GM18868 (cell line): Measurements from ENCODE around the gene RAB3GAP1.
"Not testable (repeated sequence)": the region's sequence is repeated elsewhere in the genome, so short reads cannot be mapped to it uniquely, and the experiment has no call there.

ENCODE experiments used
- ATAC-seq: cut with Tn5 transposase; IDR thresholded peaks from one replicate; pipeline ENCODE4 v1.9.1; 2021; ENCODE audit warnings: mild to moderate bottlenecking, moderate library complexity; ENCODE audit not compliant: unreplicated experiment

The RAB3GAP1 gene

GRCh38 chr2:135052042-135052876, at the start of gene RAB3GAP1:
Gene RAB3GAP1 (plus strand): TSS chr2:135052292. CDS start chr2:135052308, 16 bp downstream.
- ATAC-seq, result peak; percentile 92

GRCh38 chr2:135002836-135003235, 49.3 kb upstream of the RAB3GAP1 start:
- ATAC-seq, result no peak

GRCh38 chr2:135004005-135004746, 47.9 kb upstream of the RAB3GAP1 start:
- peak; percentile 87 for ATAC-seq

GRCh38 chr2:135005753-135006152, 46.3 kb upstream of the RAB3GAP1 start:
- no peak for ATAC-seq

GRCh38 chr2:135009339-135009738, 42.8 kb upstream of the RAB3GAP1 start:
- no peak for ATAC-seq

- ATAC-seq, result no peak
Measured at GRCh38 chr2:135010200-135010942, 41.7 kb upstream of the RAB3GAP1 start.

DNA sequence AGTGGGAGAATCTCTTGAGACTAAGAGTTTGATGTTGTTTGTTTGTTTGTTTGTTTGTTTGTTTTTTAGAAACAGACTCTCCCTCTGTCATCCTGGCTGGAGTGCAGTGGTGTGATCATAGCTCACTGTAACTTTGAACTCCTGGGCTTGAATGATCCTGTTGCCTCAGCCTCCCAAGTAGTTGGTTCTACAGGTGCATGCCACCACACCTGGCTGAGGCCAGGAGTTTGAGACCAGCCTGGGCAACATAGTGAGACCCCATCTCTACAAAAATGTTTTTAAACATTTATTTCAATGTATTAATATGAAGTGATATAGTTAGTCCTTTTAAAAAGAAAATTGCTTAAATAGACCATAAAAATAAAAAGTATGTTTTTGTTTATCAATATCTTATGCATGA, 40.5 kb upstream of the RAB3GAP1 start:
- no peak for ATAC-seq

- ATAC-seq, result no peak
Measured at GRCh38 chr2:135021618-135022017, 30.5 kb upstream of the RAB3GAP1 start.

DNA sequence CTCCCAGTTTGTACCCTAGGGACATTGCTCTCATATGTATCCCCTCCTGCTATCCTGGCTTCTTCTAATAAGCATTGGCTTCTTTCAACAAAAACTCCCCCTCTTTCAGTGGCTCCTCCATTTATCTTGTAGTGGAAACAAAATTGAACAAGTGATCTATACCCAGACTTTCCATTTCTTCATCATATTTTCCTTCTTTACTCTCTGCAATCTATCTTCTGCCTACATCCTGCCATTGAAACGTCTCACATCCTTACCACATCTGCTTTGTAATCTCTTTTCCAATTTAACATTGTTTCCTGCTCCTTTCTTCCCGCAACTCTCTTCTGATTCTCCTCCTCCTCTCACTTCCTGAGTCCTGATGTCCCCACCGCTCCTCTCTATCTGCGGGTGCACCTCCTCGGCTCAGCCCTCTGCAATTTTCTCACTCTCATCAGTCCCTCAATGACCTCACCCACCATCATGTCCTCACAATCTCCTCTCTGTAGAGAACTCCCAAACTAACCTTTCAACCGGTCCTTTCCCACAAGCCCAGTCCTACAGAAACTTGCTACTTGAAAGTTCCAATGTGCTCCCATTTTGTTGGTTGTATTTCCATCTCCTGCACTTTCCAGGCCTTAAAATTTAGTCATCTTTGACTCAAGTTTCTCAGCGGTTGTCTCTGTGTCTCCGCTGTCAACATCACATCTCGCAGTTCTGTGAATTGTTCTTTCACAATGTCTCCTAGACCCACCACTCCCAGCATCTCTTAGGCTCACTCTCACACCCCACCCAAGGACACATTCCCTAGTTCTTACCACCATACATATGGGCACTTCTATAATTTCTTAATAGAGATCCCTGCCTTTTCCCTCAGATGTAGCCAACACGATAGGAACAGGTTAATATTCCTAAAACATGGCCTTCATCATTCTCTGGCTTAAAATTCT, 28.9 kb upstream of the RAB3GAP1 start:
- ATAC-seq, result no peak

DNA sequence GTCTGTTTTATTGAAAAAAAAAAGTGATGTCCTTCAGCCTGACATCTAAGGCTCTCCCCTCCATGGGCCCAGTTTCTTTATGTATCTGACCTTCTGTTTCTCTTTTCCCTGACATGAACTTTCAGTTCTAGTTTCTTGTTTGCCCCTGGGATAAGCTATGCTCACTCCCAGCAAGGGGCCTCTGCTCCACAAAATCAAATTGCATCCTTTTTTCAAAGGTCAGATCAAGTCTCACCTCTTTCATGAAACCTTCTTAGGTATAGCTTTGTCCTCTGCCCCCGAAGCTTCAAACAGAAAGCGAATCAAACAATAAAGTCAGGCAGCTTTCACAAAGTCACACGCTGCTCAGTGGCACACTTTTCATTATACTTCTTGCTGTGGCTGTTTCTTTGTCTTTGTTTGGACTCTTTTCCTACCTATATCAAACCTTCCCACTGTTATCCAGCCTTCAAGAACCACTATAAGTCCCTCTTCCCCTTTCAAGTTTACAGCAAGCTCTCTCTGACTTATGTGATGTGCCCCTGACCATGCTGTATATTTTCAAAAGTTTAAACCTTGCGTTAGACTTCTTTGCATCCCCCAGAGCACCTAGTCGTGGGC, 28.1 kb upstream of the RAB3GAP1 start:
- no peak for ATAC-seq

GRCh38 chr2:135029481-135030134, 22.5 kb upstream of the RAB3GAP1 start:
- no peak for ATAC-seq

- ATAC-seq, result no peak
Measured at GRCh38 chr2:135030826-135031225, 21.3 kb upstream of the RAB3GAP1 start.

DNA sequence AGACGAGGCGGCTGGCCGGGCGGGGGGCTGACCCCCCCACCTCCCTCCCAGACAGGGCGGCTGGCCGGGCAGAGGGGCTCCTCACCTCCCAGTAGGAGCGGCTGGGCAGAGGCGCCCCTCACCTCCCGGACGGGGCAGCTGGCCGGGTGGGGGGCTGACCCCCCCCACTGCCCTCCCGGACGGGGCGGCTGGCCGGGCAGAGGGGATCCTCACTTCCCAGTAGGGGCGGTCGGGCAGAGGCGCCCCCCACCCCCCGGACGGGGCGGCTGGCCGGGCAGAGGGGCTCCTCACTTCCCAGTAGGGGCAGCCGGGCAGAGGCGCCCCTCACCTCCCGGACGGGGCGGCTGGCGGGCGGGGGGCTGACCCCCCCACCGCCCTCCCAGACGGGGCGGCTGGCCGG, 18.9 kb upstream of the RAB3GAP1 start:
- ATAC-seq, result not testable (repeated sequence)

GRCh38 chr2:135037831-135038230, 14.3 kb upstream of the RAB3GAP1 start:
- no peak for ATAC-seq

DNA sequence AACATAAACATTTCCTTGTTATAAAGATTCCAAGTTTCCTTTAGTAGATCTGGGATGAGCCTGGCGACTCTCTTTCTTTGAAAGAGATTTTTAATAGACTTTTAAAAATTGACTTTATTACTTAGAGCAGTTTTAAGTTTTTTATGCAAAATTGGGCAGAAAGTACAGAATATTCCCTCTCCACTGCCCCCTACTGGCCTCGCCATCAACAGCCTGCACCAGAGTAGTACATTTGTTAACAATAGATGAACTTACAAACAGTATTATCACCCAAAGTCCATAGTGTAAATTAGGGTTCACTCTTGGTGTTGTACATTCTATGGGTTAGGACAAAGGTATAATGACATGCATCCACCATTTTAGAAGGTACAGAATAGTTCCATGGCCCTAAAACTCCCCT, 8.7 kb upstream of the RAB3GAP1 start:
- ATAC-seq, result no peak

DNA sequence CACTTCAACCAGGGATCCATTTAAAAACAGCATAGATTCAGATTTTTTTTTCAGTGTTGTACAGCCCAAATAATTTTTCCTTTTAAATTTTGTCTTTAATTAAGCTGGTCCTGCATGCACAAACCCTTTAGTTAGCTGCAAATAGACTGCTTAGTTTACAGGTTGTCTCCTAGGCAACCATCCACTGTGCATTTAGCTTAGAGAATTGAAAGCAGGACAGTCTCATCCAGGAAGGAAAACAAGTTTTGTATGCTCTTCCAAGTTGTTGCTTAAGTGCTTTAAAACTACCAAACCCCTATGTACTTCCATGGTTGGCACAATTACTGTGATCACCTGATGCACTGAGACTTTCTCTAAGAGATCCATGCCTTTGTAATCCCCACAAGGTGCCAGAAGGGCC, 4.8 kb upstream of the RAB3GAP1 start, which contains the start of gene MAP3K19:
TSS of gene MAP3K19 (minus strand) at position 148 of the 400 bp plus-strand sequence. CDS start 22,800 bp downstream, outside the sequence.
- ATAC-seq, result no peak

DNA sequence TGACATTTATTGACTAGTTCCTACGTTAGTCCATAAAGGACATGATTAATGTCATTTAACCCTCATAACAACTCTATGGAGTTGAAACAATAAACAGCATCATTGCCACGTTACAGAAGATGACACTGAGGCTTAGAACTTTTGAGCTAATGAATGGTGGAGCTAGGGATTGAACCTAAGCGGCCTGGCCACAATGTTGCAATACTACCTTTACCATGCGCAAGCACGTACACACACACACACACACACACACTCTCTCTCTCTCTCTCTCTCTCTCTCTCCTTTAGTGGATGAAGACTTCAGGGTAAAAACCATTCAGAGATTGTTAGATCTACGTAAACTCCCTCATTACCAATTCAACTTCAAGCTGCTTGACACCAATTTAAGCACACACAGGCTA, 4.0 kb upstream of the RAB3GAP1 start:
- ATAC-seq, result no peak

DNA sequence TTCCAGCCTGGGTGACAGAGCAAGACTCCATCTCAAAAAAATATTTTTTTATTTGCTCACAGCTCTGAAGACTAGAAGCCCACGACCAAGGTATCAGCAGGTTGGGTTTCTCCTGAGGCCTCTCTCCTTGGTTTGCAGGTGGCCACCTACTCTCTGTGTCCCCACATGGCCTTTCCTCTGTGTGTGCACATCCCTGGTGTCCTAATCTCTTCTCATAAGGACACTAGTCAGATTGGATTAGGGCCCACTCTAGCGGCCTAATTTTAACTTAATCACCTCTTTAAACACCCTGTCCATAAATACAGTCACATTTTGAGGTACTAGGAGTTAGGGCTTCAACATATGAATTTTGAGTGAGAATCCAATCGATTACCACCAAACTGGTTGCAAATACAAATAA, 2.0 kb upstream of the RAB3GAP1 start:
- no peak for ATAC-seq

- ATAC-seq, result no peak
Measured at GRCh38 chr2:135050684-135051083, 1.4 kb upstream of the RAB3GAP1 start.
